SK-N-MC (cell line): Measurements from ENCODE around the gene THRSP.
A peak's percentile ranks its signal among the peaks of the same experiment; 100 is the strongest.

Experiments
- EZH2 ChIP-seq: fragments of 200-600 bp; sonication (generic); IDR thresholded peaks from one replicate; pipeline ENCODE4 v1.6.1; 2017; ENCODE audit warnings: antibody characterized with exemption
- POLR2AphosphoS5 ChIP-seq: IDR thresholded peaks from 2 replicates; pipeline ENCODE4 v1.6.1; 2012; ENCODE audit warnings: mild to moderate bottlenecking, low read depth, low read length, borderline replicate concordance

DNA sequence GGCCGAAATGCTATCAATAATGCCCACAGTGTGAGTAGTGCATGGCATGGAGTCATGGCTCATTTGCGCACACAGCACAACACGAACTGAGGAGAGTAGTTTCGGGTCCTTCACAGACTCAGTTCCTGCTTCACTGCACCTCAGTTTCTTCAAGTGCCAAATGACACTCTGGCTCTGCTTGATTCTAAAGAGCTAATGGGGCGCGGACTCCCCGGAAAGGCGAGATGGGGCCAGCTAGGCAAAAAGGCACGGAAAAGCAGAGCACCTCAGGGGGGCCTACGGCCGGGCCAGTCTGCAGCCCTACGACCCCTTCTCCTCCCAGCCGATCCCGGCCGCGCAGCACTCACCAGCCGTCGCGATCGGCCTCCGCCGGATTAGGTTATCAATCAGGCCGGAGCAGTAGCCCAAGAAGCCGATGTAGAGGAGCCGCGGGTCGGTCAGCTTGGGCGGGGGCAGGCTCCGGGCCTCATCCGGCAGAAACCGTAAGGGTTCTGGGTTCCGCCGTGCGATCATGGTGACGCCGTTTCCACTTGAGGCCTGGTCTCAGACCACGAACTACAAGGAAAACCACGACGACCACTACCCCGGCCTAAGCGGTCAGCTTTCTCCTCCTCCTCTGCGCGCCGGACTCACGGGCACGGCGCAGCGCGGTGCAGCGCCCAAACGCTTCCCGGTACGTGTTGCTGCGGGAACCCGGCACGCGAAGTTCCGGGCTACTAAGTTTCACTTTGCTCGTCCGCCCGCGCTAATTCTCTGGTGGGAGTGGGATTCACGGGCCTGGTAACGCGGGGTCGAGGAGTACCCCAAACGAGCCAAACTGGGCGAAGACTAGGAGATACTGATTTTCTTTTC is 15.8 kb downstream of the THRSP start, which contains the start of gene NDUFC2:
- TF ChIP-seq EZH2 (no peak), POLR2AphosphoS5 (peak; percentile 92)
